GM12891 (cell line): ENCODE data around the gene SLC66A2.

Experiments
- PAX5 ChIP-seq: IDR thresholded peaks from 2 replicates; pipeline ENCODE4 v1.6.1; 2011; ENCODE audit warnings: low read length, moderate library complexity, mild to moderate bottlenecking; ENCODE audit not compliant: insufficient read depth, severe bottlenecking
- POLR2A ChIP-seq: IDR thresholded peaks from 2 replicates; pipeline ENCODE4 v1.6.1; 2011; ENCODE audit warnings: low read depth, low read length, control low read depth
- POLR2AphosphoS5 ChIP-seq: IDR thresholded peaks from 2 replicates; pipeline ENCODE4 v1.6.1; 2011; ENCODE audit warnings: low read depth, low read length, control low read depth
- POU2F2 ChIP-seq: IDR thresholded peaks from 2 replicates; pipeline ENCODE4 v1.6.1; 2011; ENCODE audit warnings: low read depth, mild to moderate bottlenecking, control low read depth, low read length, moderate library complexity
- SPI1 ChIP-seq: IDR thresholded peaks from 2 replicates; pipeline ENCODE4 v1.6.1; 2011; ENCODE audit warnings: low read depth, low read length, control low read depth
- TAF1 ChIP-seq: IDR thresholded peaks from 2 replicates; pipeline ENCODE4 v1.6.1; 2011; ENCODE audit warnings: low read depth, low read length, control low read depth

DNA sequence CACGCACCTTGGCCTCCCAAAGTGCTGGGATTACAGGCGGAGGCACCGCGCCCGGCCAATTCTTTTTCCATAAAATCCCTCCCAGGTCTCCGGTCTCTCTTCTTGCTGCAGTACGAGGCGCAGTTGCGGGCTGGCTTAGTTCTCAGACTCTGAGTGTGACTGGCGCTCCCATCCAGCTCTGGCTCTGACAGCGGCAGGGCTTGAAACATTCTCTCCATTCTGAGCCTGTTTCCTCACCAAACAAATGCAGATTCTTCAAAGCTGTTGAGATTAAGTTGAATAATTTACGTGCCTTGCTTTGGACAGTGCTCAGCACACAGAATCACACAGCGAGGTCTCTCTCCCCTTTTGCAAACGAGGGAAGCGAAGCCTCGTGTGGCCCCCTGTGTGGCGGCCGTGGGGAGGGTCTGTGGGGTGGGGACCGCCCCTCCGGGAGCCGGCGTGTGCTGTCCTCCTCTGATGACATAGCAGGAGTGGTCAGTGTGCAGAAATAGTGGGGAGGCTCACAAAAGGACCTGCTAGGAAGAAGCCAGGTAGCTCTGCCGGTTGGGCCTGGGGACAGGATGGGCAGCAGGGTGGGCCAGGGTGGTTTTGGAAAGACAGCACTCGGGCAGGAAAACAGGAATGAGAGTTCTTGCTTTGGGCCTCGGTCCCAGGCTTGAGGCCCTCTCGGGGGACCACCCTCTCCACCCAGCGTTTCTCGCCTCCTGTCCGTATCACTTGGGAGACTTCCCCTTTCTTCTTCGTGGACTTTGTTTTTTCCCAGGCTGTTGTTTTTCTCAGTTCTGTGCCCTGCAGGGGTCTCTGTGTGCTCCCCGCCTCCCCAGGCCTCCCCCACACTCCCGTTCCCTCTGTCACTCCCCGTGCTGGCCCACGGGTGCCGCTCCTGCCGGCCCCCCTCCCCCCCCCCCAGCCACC lies 78.7 kb downstream of the SLC66A2 start:
- no peak for TF ChIP-seq POLR2AphosphoS5
- no peak for TF ChIP-seq POLR2A
- TF ChIP-seq TAF1: no peak
- TF ChIP-seq SPI1: no peak
- no peak for TF ChIP-seq POU2F2
- TF ChIP-seq PAX5: no peak
